ENCODE data around the gene EVI5. TPM values are rescaled to one million over a fixed set of nuclear protein-coding genes. Genes with fewer than 3 reads are reported as not detected.

EVI5 gene
- total and polyA plus RNA-seq, 11 donors = 3.5 to 34.6 (median 23.5) TPM

DNA sequence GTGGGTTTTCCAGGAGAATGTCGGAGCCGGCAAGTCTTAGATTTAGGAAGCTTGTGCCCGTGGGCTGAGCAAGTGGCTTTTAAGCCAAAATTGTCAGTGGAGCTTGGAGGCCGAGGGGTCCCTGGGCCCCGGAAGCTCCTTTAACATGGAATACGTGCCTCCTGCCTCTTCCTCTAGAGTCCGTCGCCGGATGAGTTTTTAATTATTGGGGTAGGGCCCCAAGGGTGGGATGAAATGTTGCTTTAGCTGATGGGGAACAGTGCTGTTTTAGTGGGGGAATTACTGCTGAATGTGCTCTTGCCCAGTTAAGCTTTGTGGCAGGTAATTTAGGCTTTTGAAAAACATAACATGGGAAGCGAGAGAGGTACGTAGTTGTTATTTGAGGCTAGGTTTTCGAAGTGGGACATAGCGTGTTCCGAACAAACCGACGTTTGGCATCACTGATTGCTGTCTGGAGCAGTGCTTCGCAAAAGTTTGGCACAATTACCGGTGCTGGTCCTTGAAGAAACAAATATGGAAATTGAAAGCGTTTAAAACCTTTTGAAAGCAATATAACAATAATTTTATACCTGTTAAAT lies 47.7 kb upstream of the EVI5 start:
- no peak for TF ChIP-seq POLR2A (IDR thresholded peaks at IDR 0.05)
- TF ChIP-seq, protein P1, sequence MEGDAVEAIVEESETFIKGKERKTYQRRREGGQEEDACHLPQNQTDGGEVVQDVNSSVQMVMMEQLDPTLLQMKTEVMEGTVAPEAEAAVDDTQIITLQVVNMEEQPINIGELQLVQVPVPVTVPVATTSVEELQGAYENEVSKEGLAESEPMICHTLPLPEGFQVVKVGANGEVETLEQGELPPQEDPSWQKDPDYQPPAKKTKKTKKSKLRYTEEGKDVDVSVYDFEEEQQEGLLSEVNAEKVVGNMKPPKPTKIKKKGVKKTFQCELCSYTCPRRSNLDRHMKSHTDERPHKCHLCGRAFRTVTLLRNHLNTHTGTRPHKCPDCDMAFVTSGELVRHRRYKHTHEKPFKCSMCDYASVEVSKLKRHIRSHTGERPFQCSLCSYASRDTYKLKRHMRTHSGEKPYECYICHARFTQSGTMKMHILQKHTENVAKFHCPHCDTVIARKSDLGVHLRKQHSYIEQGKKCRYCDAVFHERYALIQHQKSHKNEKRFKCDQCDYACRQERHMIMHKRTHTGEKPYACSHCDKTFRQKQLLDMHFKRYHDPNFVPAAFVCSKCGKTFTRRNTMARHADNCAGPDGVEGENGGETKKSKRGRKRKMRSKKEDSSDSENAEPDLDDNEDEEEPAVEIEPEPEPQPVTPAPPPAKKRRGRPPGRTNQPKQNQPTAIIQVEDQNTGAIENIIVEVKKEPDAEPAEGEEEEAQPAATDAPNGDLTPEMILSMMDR (IDR thresholded peaks at IDR 0.05) = no peak
- Histone ChIP-seq H3K36me3 (peaks cover 0 to 44% (median 43%) of the 10 kb centered on the region in 9 donors), H3K4me1 (peaks cover 7 to 49% (median 30%) of the 10 kb centered on the region in 12 donors), H3K27ac (peak overlapping the region; percentile 81 to 95 (median 88)), H3K4me3 (peak overlapping the region; percentile 65 to 98 (median 77)), H3K9me3 (no peaks in the 10 kb centered on the region), H3K27me3 (no peaks in the 10 kb centered on the region)
- DNase-seq (no peak), ATAC-seq (peak in 2 of 4 donors; percentile 31 to 43)
- WGBS, 4 donors = 0 to 1% (median 0%) methylated on average over 18 to 19 of the region's 19 CpGs
- intact Hi-C loops (cut with DNase I) = loop anchor here in 6 of 10 donors (2.0 to 5.0 kb wide), 6 partner anchors 40 to 520 kb away; partner anchors contain the start of gene EVI5 (in 2 of the 6)

DNA sequence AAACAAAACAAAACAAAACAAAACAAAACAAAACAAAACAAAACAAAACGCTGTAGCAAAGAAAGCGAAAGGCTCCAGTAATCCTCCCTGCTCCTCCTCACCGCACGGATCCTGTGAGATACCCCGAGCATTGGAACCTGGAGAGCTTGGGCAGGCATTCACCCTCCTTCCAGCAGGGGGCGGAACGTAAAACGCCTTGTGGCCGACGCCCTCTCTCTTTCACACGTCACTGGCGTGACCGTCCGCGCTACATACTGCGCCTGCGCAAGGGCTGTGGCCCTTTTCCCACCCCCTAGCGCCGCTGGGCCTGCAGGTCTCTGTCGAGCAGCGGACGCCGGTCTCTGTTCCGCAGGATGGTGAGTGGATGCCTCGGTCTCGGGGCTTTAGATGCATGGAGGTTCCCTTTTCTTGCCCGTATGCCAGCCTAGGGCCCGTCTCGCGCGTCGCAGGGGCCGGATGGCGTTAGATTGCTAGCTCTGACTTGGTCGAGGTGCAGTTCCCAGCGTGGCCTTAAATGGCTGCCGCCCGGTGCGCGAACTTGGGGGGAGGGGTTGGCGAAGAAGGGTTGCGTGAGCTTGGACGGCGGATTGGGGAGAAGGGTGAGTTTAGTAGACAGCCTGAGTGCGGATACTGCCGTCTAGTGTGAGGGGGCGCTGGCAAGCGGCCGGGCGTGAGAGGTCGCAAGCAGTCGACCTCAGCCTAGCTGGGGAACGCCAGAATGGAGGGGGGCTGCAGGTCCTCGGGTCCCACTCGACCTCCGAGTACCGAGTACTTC lies 47.0 kb upstream of the EVI5 start, which contains the start of gene RPL5:
TSS of gene RPL5 (plus strand) at position 279 of the 775 bp plus-strand sequence. CDS start at position 354, 75 bp downstream.
- TF ChIP-seq, protein P1 (IDR thresholded peaks at IDR 0.05) = peak; percentile 91 to 99 (median 94)
- TF ChIP-seq POLR2A (IDR thresholded peaks at IDR 0.05) = peak in 1 of 2 donors; percentile 93
- WGBS, 4 donors = 0 to 1% (median 1%) methylated on average over 33 to 57 of the region's 57 CpGs
- intact Hi-C loops (cut with DNase I) = loop anchor here in 6 of 10 donors (2.0 to 5.0 kb wide), 6 partner anchors 40 to 520 kb away; partner anchors contain the start of gene EVI5 (in 2 of the 6)
- ATAC-seq = peak; percentile 96 to 98 (median 96)
- peak within 1 kb of the TSS; percentile 65 to 98 (median 77) for H3K4me3 ChIP-seq
- peaks cover 0 to 37% (median 36%) of the 10 kb centered on the region in 9 donors for H3K36me3 ChIP-seq
- H3K27me3 ChIP-seq = no peaks in the 10 kb centered on the region
- H3K4me1 ChIP-seq = peaks cover 7 to 42% (median 28%) of the 10 kb centered on the region in 12 donors
- no peaks in the 10 kb centered on the region for H3K9me3 ChIP-seq
- H3K27ac ChIP-seq = peak within 1 kb of the TSS; percentile 81 to 95 (median 88)
- peak; percentile 95 to 99 (median 98) for DNase-seq

DNA sequence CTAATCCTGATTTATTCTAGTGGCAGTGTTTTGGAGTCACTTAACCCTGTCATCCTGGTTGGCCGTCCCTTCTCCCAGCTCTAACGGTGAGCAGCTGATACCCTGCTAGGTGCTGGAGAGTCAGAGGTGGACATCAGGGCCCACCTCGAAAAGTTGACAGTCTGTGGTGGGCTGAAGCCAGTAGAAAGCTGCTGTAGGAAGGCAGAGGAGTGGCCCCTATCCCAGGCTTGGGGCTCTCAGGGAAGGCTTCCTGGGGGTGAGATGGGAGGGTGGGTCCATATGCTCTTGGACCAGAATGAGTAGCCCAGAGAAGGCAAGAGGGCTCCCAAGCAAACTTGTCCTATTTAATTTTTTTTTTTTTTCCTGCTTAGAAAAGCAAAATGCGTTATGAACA lies 46.5 kb upstream of the EVI5 start:
- no peaks in the 10 kb centered on the region for H3K27me3 ChIP-seq
- H3K9me3 ChIP-seq = no peaks in the 10 kb centered on the region
- no peak for TF ChIP-seq POLR2A (IDR thresholded peaks at IDR 0.05)
- H3K36me3 ChIP-seq = peaks cover 0 to 31% (median 30%) of the 10 kb centered on the region in 9 donors
- peak overlapping the region in 3 of 12 donors; percentile 89 to 95 (median 92) for H3K27ac ChIP-seq
- peak in 2 of 4 donors; percentile 7 to 13 for ATAC-seq
- H3K4me1 ChIP-seq = peaks cover 7 to 41% (median 26%) of the 10 kb centered on the region in 12 donors
- no peak for DNase-seq
- intact Hi-C loops (cut with DNase I) = loop anchor here in 5 of 10 donors (5.0 kb wide), 5 partner anchors 39 to 519 kb away; partner anchors contain the start of gene EVI5 (in 1 of the 5)
- 45 to 56% (median 50%) methylated on average over 4 of the region's 4 CpGs for WGBS, 4 donors
- peak overlapping the region in 10 of 12 donors; percentile 65 to 96 (median 75) for H3K4me3 ChIP-seq

DNA sequence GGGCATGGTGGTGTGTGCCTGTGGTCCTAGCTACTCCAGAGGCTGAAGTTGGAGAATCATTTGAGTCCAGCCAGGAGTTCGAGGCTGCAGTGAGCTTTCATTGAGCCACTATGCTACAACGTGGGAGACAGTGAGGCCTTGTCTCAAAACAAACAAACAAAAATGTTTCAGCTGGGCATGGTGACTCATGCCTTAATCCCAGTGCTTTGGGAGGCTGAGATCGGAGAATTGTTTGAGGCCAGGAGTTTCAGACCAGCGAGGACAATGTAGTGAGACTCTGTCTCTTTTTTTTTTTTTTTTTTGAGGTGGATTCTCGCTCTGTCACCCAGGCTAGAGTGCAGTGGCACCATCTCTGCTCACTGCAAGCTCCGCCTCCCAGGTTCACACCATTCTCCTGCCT lies 41.9 kb upstream of the EVI5 start:
- Histone ChIP-seq H3K27ac (no peak overlapping the region), H3K4me3 (no peak overlapping the region), H3K36me3 (no peaks in the 10 kb centered on the region), H3K9me3 (no peaks in the 10 kb centered on the region), H3K4me1 (peaks cover 0 to 5% (median 0%) of the 10 kb centered on the region in 12 donors), H3K27me3 (no peaks in the 10 kb centered on the region)
- WGBS, 4 donors = 81 to 85% (median 83%) methylated on average over 6 of the region's 6 CpGs
- TF ChIP-seq POLR2A (IDR thresholded peaks at IDR 0.05) = no peak
- TF ChIP-seq, protein P1 (IDR thresholded peaks at IDR 0.05) = no peak
- ATAC-seq (no peak), DNase-seq (no peak)
- intact Hi-C loops (cut with DNase I) = loop anchor here in 2 of 10 donors (10.0 kb wide), 2 partner anchors 342 to 512 kb away; partner anchors contain the start of gene GFI1 (in 1 of the 2)
